ENCODE measurements around the gene ADRA2A. TPM values are rescaled to one million over a fixed set of nuclear protein-coding genes. Genes with fewer than 3 reads are reported as not detected.

Gene ADRA2A
- total RNA-seq, 2 experiments from 2014 or later, result 0.05 TPM; not detected in 1

- no peaks in the 10 kb centered on the region for H3K36me3 Mint-ChIP-seq (ENCODE audit: low read depth)
- ATAC-seq (ENCODE audit: poor library complexity), result no peak
- POLR2A ChIA-PET, result no interaction called here
Observed at GRCh38 chr10:111085690-111086353, 9.0 kb downstream of the ADRA2A start.

DNA sequence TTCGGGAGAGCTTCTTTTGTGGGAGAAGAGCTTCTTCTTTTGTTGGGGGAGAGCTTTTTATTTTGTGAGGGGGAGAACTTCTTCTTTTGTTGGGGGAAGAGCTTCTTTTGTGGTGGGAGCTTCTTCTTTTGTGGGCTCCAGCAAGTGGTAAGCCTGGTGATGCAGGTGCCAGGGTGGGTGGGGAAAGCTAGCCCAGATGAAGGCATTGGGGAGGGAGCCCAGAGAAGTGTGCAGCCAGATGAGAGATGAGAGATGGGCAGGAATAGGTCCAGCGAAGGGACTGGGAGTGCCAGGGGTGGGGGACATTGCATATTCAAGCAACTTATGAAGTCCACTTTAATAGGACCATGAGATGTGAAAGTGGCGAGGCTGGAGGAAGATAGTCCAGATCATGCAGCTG lies 9.7 kb downstream of the ADRA2A start:
- Mint-ChIP-seq H3K27me3 (peaks cover 29% of the 10 kb centered on the region), H3K27ac (no peak overlapping the region), H3K36me3 (ENCODE audit: low read depth) (no peaks in the 10 kb centered on the region), H3K4me3 (no peak overlapping the region), H3K4me1 (ENCODE audit: low read depth) (no peaks in the 10 kb centered on the region), H3K9me3 (no peaks in the 10 kb centered on the region)
- Histone ChIP-seq H3K4me1 (ENCODE audit: insufficient read depth, low read length) (no peaks in the 10 kb centered on the region), H3K4me3 (ENCODE audit: low read length) (no peak overlapping the region), H3K36me3 (ENCODE audit: insufficient read depth, low read length) (no peaks in the 10 kb centered on the region), H3K27ac (ENCODE audit: low read depth in 1 of 2, low read length in 2 of 2) (no peak overlapping the region), H3K9me3 (ENCODE audit: control insufficient read depth in 1 of 2, insufficient read depth in 1 of 2, low read length in 2 of 2) (peaks cover 0 to 10% of the 10 kb centered on the region in 2 experiments), H3K27me3 (ENCODE audit: control insufficient read depth in 1 of 2, insufficient read depth in 2 of 2, low read length in 2 of 2) (peaks cover 0 to 3% of the 10 kb centered on the region in 2 experiments)
- no peak for ATAC-seq (ENCODE audit: poor library complexity)
- ChIA-PET POLR2A (no interaction called here), CTCF (no interaction called here)
- no peak for DNase-seq
- intact Hi-C loops (cut with DNase I, micrococcal nuclease), result no loop called here
- no peak for TF ChIP-seq CTCF (IDR thresholded peaks at IDR 0.05)

More at GRCh38 chr10:111085690-111086353, 9.0 kb downstream of the ADRA2A start:
- no peak overlapping the region for H3K4me3 ChIP-seq (ENCODE audit: low read length)
- no peaks in the 10 kb centered on the region for H3K4me1 Mint-ChIP-seq (ENCODE audit: low read depth)
- no peak for TF ChIP-seq CTCF (IDR thresholded peaks at IDR 0.05)
- no peak overlapping the region for H3K27ac Mint-ChIP-seq
- H3K27me3 ChIP-seq (ENCODE audit: control insufficient read depth in 1 of 2, insufficient read depth in 2 of 2, low read length in 2 of 2), result peaks cover 0 to 3% of the 10 kb centered on the region in 2 experiments
- H3K27ac ChIP-seq (ENCODE audit: low read depth in 1 of 2, low read length in 2 of 2), result no peak overlapping the region
- H3K4me1 ChIP-seq (ENCODE audit: insufficient read depth, low read length), result no peaks in the 10 kb centered on the region
- CTCF ChIA-PET, result no interaction called here
- intact Hi-C loops (cut with DNase I, micrococcal nuclease), result no loop called here
- H3K9me3 ChIP-seq (ENCODE audit: control insufficient read depth in 1 of 2, insufficient read depth in 1 of 2, low read length in 2 of 2), result peaks cover 0 to 10% of the 10 kb centered on the region in 2 experiments
- no peaks in the 10 kb centered on the region for H3K9me3 Mint-ChIP-seq
- H3K27me3 Mint-ChIP-seq, result peaks cover 31% of the 10 kb centered on the region
- no peaks in the 10 kb centered on the region for H3K36me3 ChIP-seq (ENCODE audit: insufficient read depth, low read length)
- no peak for DNase-seq
- no peak overlapping the region for H3K4me3 Mint-ChIP-seq

DNA sequence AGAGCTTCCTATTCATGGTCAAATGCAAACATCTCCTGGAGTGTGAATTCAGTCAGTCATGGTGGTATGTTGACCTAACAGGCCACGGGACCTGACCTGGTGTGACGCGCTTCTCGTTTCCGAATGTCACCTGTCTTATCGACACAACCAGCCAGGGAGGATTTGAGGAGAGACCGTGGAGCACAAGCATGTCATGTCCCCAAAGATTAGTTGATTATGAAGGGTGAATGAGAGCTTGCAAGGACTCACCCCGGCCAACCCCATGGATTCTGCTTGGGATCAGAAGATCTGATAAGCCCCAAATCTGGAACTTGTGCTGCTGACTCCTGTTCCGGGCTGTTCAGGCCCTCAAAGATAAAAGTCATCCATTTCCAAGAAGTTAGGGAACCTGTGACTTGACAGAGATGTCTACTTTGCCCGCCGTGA lies 10.5 kb downstream of the ADRA2A start:
- Histone ChIP-seq H3K27ac (ENCODE audit: low read depth in 1 of 2, low read length in 2 of 2) (no peak overlapping the region), H3K9me3 (ENCODE audit: control insufficient read depth in 1 of 2, insufficient read depth in 1 of 2, low read length in 2 of 2) (peaks cover 0 to 10% of the 10 kb centered on the region in 2 experiments), H3K4me3 (ENCODE audit: low read length) (no peak overlapping the region), H3K36me3 (ENCODE audit: insufficient read depth, low read length) (no peaks in the 10 kb centered on the region), H3K27me3 (ENCODE audit: control insufficient read depth in 1 of 2, insufficient read depth in 2 of 2, low read length in 2 of 2) (peaks cover 0 to 3% of the 10 kb centered on the region in 2 experiments), H3K4me1 (ENCODE audit: insufficient read depth, low read length) (no peaks in the 10 kb centered on the region)
- Mint-ChIP-seq H3K9me3 (no peaks in the 10 kb centered on the region), H3K27me3 (peaks cover 27% of the 10 kb centered on the region), H3K36me3 (ENCODE audit: low read depth) (no peaks in the 10 kb centered on the region), H3K27ac (no peak overlapping the region), H3K4me3 (no peak overlapping the region), H3K4me1 (ENCODE audit: low read depth) (no peaks in the 10 kb centered on the region)
- DNase-seq (no peak), ATAC-seq (ENCODE audit: poor library complexity) (no peak)
- CTCF ChIA-PET, result no interaction called here
- intact Hi-C loops (cut with DNase I, micrococcal nuclease), result no loop called here
- POLR2A ChIA-PET, result no interaction called here
- no peak for TF ChIP-seq CTCF (IDR thresholded peaks at IDR 0.05)
